Fibroblast of skin of abdomen (primary cell): ENCODE results near the gene ZNF32.
"Not testable (repeated sequence)": the region's sequence is repeated elsewhere in the genome, so short reads cannot be mapped to it uniquely, and the experiment has no call there.

Experiments used
- DNase-seq: peaks from one replicate; pipeline ENCODE4 v3.0.0-alpha.2; 2013

The ZNF32 gene

GRCh38 chr10:43680035-43680434, 31.4 kb upstream of the ZNF32 start:
- DNase-seq, result peak; percentile 41

GRCh38 chr10:43679509-43679908, 30.8 kb upstream of the ZNF32 start:
- no peak for DNase-seq

- no peak for DNase-seq
These were observed 30.0 kb upstream of the ZNF32 start for GRCh38 chr10:43678654-43679053.

- DNase-seq, result no peak
These were observed 28.2 kb upstream of the ZNF32 start for GRCh38 chr10:43676901-43677300.

- DNase-seq, result no peak
These were observed 27.6 kb upstream of the ZNF32 start for GRCh38 chr10:43676331-43676730.

- no peak for DNase-seq
These were observed 26.0 kb upstream of the ZNF32 start for GRCh38 chr10:43674553-43675210.

- no peak for DNase-seq
These were observed 24.8 kb upstream of the ZNF32 start for GRCh38 chr10:43673471-43673870.

- DNase-seq, result peak; percentile 62
These were observed 23.2 kb upstream of the ZNF32 start for GRCh38 chr10:43671659-43672531.

GRCh38 chr10:43669386-43669785, 20.7 kb upstream of the ZNF32 start:
- no peak for DNase-seq

GRCh38 chr10:43667761-43668386, 19.2 kb upstream of the ZNF32 start:
- no peak for DNase-seq

- peak; percentile 41 for DNase-seq
These were observed 18.6 kb upstream of the ZNF32 start for GRCh38 chr10:43667317-43667731.

- no peak for DNase-seq
These were observed 17.9 kb upstream of the ZNF32 start for GRCh38 chr10:43666552-43666951.

- no peak for DNase-seq
These were observed 16.4 kb upstream of the ZNF32 start for GRCh38 chr10:43665054-43665453.

- DNase-seq, result no peak
These were observed 9.5 kb upstream of the ZNF32 start for GRCh38 chr10:43658227-43658626.

- DNase-seq, result no peak
These were observed 6.6 kb upstream of the ZNF32 start for GRCh38 chr10:43655311-43655710.

- peak; percentile 51 for DNase-seq
These were observed 5.1 kb upstream of the ZNF32 start for GRCh38 chr10:43653746-43654145.

- DNase-seq, result no peak
These were observed 473 bp upstream of the ZNF32 start for GRCh38 chr10:43649185-43649523.

- DNase-seq, result no peak
These were observed 635 bp downstream of the ZNF32 start for GRCh38 chr10:43648095-43648397.

GRCh38 chr10:43647576-43647975, 1.1 kb downstream of the ZNF32 start:
- no peak for DNase-seq

- DNase-seq, result no peak
These were observed 2.8 kb downstream of the ZNF32 start for GRCh38 chr10:43645866-43646265.

- DNase-seq, result no peak
These were observed 4.4 kb downstream of the ZNF32 start for GRCh38 chr10:43644252-43644651.

- DNase-seq, result no peak
These were observed 8.1 kb downstream of the ZNF32 start for GRCh38 chr10:43640603-43641002.

- not testable (repeated sequence) for DNase-seq
These were observed 12.9 kb downstream of the ZNF32 start for GRCh38 chr10:43635816-43636215.

GRCh38 chr10:43628956-43629355, 19.7 kb downstream of the ZNF32 start:
- DNase-seq, result no peak
